NT2/D1 (cell line): Measurements from ENCODE around the gene FTO.

ENCODE experiments used
- DNase-seq: peaks from one replicate; pipeline ENCODE4 v3.0.0-alpha.2; 2011; ENCODE audit warnings: low read depth, low spot score
- H3K27me3 ChIP-seq: 2 replicates; pipeline ENCODE4 v1.6.0; 2011; ENCODE audit warnings: mild to moderate bottlenecking; ENCODE audit not compliant: insufficient read length, insufficient read depth
- H3K36me3 ChIP-seq: 2 replicates; pipeline ENCODE4 v1.6.1; 2011; ENCODE audit warnings: mild to moderate bottlenecking, low read length, mixed read lengths; ENCODE audit not compliant: insufficient read depth, insufficient read length
- H3K4me1 ChIP-seq: 2 replicates; pipeline ENCODE4 v1.5.1; 2011; ENCODE audit not compliant: insufficient read depth, insufficient read length
- H3K4me3 ChIP-seq: 2 replicates; pipeline ENCODE4 v1.5.1; 2011; ENCODE audit warnings: low read depth; ENCODE audit not compliant: insufficient read length
- H3K9ac ChIP-seq: 2 replicates; pipeline ENCODE4 v1.6.0; 2011; ENCODE audit warnings: low read depth; ENCODE audit not compliant: insufficient read length
- H3K9me3 ChIP-seq: 2 replicates; pipeline ENCODE4 v1.5.1; 2011; ENCODE audit warnings: mild to moderate bottlenecking, low read length; ENCODE audit not compliant: insufficient read depth
- SUZ12 ChIP-seq: IDR thresholded peaks from 2 replicates; pipeline ENCODE4 v1.6.1; 2011; ENCODE audit not compliant: insufficient read length, insufficient read depth; ENCODE audit errors: extremely low read depth
- YY1 ChIP-seq: IDR thresholded peaks from 2 replicates; pipeline ENCODE4 v1.6.1; 2011; ENCODE audit not compliant: insufficient read length, insufficient read depth
- ZNF274 ChIP-seq: IDR thresholded peaks from 2 replicates; pipeline ENCODE4 v1.6.1; 2011; ENCODE audit warnings: mild to moderate bottlenecking, low read depth, low read length

FTO gene

DNA sequence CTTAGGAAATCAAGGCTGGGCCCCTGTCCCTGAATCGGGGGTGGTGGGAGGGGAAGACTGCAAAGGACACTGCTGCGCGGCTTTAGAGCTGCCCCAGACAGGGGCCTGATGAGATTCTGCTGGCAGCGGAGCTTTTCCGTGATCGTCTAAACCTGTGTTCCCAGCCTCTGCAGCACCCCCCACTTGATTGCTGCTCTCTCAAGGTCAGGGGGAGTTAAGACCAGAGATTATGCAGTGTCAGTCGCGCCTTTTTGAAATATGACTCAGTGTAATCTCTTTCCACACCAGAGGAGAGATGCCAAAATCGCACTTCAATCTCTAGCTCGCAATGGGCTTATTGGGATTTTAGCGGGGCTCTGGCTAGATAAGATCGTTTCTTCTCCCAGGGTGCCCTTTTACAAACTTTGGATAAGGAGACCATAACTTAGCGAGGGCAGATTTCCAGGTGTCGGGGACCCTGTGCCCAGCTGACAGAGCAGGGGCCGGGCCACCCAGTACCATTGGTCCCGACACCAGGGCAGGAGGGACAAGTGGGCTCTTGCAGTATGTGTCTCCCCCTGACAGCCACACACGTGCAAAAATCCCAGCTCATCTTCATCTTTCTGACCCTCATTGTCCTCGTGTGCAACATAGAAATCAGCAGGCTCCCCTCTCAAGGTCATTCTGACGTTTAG, 495.7 kb downstream of the FTO start:
- no peaks in the 10 kb centered on the region for H3K36me3 ChIP-seq
- no peak overlapping the region for H3K4me3 ChIP-seq
- TF ChIP-seq ZNF274, result no peak
- no peak for TF ChIP-seq SUZ12
- TF ChIP-seq YY1, result no peak
- H3K9me3 ChIP-seq, result peaks cover 6% of the 10 kb centered on the region; the same call in 1 of the 2 replicates
- H3K4me1 ChIP-seq, result peaks cover 6% of the 10 kb centered on the region
- DNase-seq, result no peak
- no peaks in the 10 kb centered on the region for H3K27me3 ChIP-seq
- no peak overlapping the region for H3K9ac ChIP-seq

GRCh38 chr16:54200161-54200534, 496.2 kb downstream of the FTO start:
- H3K4me3 ChIP-seq, result no peak overlapping the region
- peaks cover 6% of the 10 kb centered on the region; the same call in 1 of the 2 replicates for H3K9me3 ChIP-seq
- TF ChIP-seq SUZ12 (no peak), YY1 (no peak), ZNF274 (no peak)
- no peak overlapping the region for H3K9ac ChIP-seq
- H3K27me3 ChIP-seq, result no peaks in the 10 kb centered on the region
- DNase-seq, result no peak
- no peaks in the 10 kb centered on the region for H3K36me3 ChIP-seq
- H3K4me1 ChIP-seq, result peaks cover 3% of the 10 kb centered on the region

- peaks cover 3% of the 10 kb centered on the region for H3K4me1 ChIP-seq
Measured at GRCh38 chr16:54200720-54201119, 496.8 kb downstream of the FTO start.

DNA sequence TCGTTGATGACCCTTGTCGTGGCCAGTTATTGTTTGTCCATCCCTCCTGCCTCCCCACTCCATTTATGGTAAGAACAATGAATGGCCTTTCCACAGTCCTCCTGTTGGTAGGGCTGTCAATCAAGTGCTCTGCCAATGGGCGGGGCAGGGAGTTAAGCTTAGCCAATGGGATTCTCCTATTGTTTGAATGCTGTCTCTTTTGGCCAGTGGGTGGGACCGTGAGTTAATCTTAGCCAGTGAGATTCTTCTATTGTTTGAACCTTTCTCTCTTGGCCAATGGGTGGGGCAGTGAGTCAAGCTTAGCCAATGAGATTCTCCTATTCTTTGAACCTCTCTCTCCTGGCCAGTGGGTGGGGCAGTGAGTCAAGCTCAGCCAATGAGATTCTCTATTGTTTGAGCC, 497.2 kb downstream of the FTO start:
- Histone ChIP-seq H3K27me3 (no peaks in the 10 kb centered on the region), H3K9ac (no peak overlapping the region), H3K4me1 (peaks cover 3% of the 10 kb centered on the region), H3K4me3 (no peak overlapping the region), H3K9me3 (peaks cover 6% of the 10 kb centered on the region; the same call in 1 of the 2 replicates), H3K36me3 (no peaks in the 10 kb centered on the region)
- DNase-seq, result no peak
- TF ChIP-seq SUZ12 (no peak), ZNF274 (no peak), YY1 (no peak)

More at GRCh38 chr16:54200720-54201119, 496.8 kb downstream of the FTO start:
- H3K27me3 ChIP-seq, result no peaks in the 10 kb centered on the region
- H3K4me3 ChIP-seq, result no peak overlapping the region
- H3K36me3 ChIP-seq, result no peaks in the 10 kb centered on the region
- no peak for DNase-seq
- TF ChIP-seq SUZ12 (no peak), ZNF274 (no peak), YY1 (no peak)
- H3K9me3 ChIP-seq, result peaks cover 6% of the 10 kb centered on the region; the same call in 1 of the 2 replicates
- no peak overlapping the region for H3K9ac ChIP-seq
